HL-60/S4 treated with retinoic acid at 250 ng/mL for 4 days and 3 days (cell line): ENCODE data around the gene CCDC15.
"Not testable (repeated sequence)": the region's sequence is repeated elsewhere in the genome, so short reads cannot be mapped to it uniquely, and the experiment has no call there.

Source experiments
- in situ Hi-C: fragments of 300-500 bp; cut with MboI; formaldehyde crosslinking; loops from 2 replicates; pipeline ENCODE4 v1.7.0; 2022; ENCODE audit warnings: low sequenced_read_pairs

The CCDC15 gene

GRCh38 chr11:124988063-124988462 is 34.1 kb downstream of the CCDC15 start:
- in situ Hi-C loops: no loop called here

GRCh38 chr11:125001079-125001778 is 47.2 kb downstream of the CCDC15 start:
- in situ Hi-C loops: no loop called here

- in situ Hi-C loops: no loop called here
These were observed 47.8 kb downstream of the CCDC15 start for GRCh38 chr11:125001849-125002248.

- in situ Hi-C loops: no loop called here
These were observed 51.5 kb downstream of the CCDC15 start for GRCh38 chr11:125005491-125005890.

GRCh38 chr11:125016413-125016812 is 62.4 kb downstream of the CCDC15 start:
- in situ Hi-C loops: no loop called here

GRCh38 chr11:125020342-125020741 is 66.3 kb downstream of the CCDC15 start:
- in situ Hi-C loops: no loop called here

- in situ Hi-C loops: no loop called here
These were observed 68.5 kb downstream of the CCDC15 start for GRCh38 chr11:125022551-125022950.

- in situ Hi-C loops: no loop called here
These were observed 72.0 kb downstream of the CCDC15 start for GRCh38 chr11:125025968-125026367.

GRCh38 chr11:125029431-125029830 is 75.4 kb downstream of the CCDC15 start:
- in situ Hi-C loops: not testable (repeated sequence)

- in situ Hi-C loops: no loop called here
These were observed 82.9 kb downstream of the CCDC15 start for GRCh38 chr11:125036933-125037332.

- in situ Hi-C loops: no loop called here
These were observed 95.3 kb downstream of the CCDC15 start for GRCh38 chr11:125049164-125049792.

GRCh38 chr11:125052047-125052446 is 98.0 kb downstream of the CCDC15 start:
- in situ Hi-C loops: no loop called here

GRCh38 chr11:125053167-125053566 is 99.2 kb downstream of the CCDC15 start:
- in situ Hi-C loops: no loop called here

GRCh38 chr11:125055107-125055715 is 101.2 kb downstream of the CCDC15 start:
- in situ Hi-C loops: no loop called here

GRCh38 chr11:125056111-125056510 is 102.1 kb downstream of the CCDC15 start:
- in situ Hi-C loops: not testable (repeated sequence)

- in situ Hi-C loops: no loop called here
These were observed 103.1 kb downstream of the CCDC15 start for GRCh38 chr11:125056931-125057692.

GRCh38 chr11:125057693-125058016 is 103.7 kb downstream of the CCDC15 start:
- in situ Hi-C loops: no loop called here

- in situ Hi-C loops: no loop called here
These were observed 107.3 kb downstream of the CCDC15 start for GRCh38 chr11:125061281-125061680.

GRCh38 chr11:125062218-125062930 is 108.4 kb downstream of the CCDC15 start:
- in situ Hi-C loops: no loop called here

- in situ Hi-C loops: no loop called here
These were observed 109.0 kb downstream of the CCDC15 start, which contains the start of gene SLC37A2 for GRCh38 chr11:125062931-125063428. TSS of gene SLC37A2 (plus strand) at chr11:125063305. CDS start at chr11:125063368, 63 bp downstream.
